Measurements from ENCODE around the gene ARID1B.
A peak's percentile ranks its signal among the peaks of the same experiment; 100 is the strongest.

ARID1B gene

DNA sequence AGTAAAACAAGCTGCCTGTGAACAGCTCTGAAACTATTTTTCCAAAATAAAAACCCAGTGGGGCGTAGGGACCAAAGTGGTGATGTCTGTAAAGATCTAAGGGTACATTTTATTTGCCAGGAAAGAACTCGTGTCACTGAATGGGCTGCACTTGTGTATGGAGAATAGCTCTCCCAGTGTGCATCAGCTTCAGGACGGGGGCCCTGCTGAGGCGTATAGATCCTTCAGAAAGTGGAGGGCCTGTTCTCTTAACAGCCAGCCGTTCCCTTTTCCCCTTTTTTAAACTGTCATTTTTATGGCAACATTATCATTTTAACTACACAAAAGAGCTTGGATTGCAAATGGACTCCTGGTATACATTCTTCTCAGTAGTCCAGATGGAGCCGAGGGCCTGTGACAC is 408.8 kb downstream of the ARID1B start (continued):
- TF ChIP-seq ZNF596 (tag by site-specific recombination; IDR thresholded peaks at IDR 0.05) (no peak), YY1 (tag by site-specific recombination; IDR thresholded peaks at IDR 0.05) (no peak), ZNF292 (tag by site-specific recombination; IDR thresholded peaks at IDR 0.05; ENCODE audit: borderline replicate concordance, low read depth) (no peak), ZNF585B (tag by site-specific recombination; IDR thresholded peaks at IDR 0.05) (no peak), GLI2 (tag by site-specific recombination; IDR thresholded peaks at IDR 0.05; ENCODE audit: borderline replicate concordance, low read depth) (no peak), ZNF23 (tag by site-specific recombination; IDR thresholded peaks at IDR 0.05; ENCODE audit: borderline replicate concordance) (no peak)
- TF ChIP-seq, protein P1, sequence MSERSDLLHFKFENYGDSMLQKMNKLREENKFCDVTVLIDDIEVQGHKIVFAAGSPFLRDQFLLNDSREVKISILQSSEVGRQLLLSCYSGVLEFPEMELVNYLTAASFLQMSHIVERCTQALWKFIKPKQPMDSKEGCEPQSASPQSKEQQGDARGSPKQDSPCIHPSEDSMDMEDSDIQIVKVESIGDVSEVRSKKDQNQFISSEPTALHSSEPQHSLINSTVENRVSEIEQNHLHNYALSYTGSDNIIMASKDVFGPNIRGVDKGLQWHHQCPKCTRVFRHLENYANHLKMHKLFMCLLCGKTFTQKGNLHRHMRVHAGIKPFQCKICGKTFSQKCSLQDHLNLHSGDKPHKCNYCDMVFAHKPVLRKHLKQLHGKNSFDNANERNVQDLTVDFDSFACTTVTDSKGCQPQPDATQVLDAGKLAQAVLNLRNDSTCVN (tag by site-specific recombination; optimal IDR thresholded peaks at IDR 0.05) = no peak

DNA sequence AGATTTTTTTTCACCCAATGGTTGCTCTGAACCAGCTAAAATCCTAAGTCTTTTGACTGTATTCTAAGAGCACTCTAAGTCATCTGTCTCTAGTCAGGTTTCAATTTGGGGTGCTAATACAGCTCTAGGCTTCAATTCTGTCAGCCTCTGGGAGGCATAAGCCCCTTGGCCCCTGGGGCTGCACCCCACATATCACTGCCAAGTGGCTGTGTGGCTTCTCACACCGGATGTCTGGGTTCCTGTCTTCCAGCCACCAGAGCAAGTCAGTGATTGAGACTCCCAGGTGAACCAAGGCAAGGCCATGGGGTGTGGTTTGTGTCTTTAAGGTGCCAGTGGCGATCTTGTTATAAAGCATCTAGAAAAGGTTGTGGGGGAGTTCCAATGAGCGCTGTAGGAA is 409.6 kb downstream of the ARID1B start:
- CTCF ChIA-PET = interaction anchor here (0.6 to 2.1 kb wide), 9 partner anchors 27 to 412 kb away, joined by 3 to 6 read pairs (median 3); no protein-coding TSS in a partner anchor
- no peak overlapping the region for H3K27ac ChIP-seq (ENCODE audit: extremely low read depth, low read depth, low read length)

DNA sequence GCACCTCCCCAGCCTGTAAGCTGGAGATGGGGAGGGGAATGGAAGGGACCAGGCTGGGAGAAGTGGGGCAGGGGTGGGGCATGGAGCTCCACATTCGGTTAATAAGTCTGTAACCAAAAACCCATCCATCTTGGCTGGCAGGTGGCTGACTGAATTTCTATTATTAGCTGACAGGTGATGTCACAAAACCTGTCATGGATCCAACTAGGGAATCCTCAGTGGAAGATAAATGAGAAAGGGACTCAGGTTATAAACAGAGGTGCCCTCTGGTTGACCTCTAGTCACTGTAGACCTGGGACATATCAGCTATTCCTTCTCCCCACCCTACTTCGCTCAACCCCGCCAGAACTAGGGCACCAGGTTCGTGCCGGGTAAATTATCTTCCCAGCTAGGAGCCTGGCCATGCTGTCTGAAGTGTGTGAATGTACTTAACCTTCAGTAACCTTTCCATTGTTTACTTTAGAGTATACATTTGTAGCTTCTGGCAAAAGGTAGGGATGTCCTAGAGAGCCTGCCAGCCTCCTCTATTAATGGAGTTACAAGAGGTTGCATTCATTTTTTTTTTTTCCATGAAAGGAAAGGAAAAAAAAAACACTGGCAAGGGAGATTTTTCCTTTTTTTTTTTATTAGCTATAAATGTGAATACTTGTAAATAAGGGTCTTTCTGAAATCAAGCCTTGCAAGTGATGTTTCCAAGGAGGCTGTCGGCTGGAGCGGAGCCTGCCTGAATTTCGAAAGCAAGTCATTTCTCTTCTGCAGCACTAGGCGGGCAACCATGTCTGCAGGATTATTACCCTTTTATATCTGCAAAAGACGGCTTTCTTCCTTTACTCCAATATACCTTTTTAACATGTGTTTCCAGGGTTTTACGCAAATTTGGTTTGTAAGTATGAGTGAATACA is 410.3 kb downstream of the ARID1B start:
- ChIA-PET POLR2A (interaction anchor here (0.7 to 1.3 kb wide), 4 partner anchors 87 to 744 kb away, joined by 3 to 5 read pairs (median 4); partner anchors contain the start of gene TMEM242), CTCF (interaction anchor here (0.6 to 2.1 kb wide), 4 partner anchors 88 to 357 kb away, joined by 3 to 6 read pairs (median 3); no protein-coding TSS in a partner anchor)
- no peaks in the 10 kb centered on the region for H3K9me3 ChIP-seq (ENCODE audit: control insufficient read depth, insufficient read depth, low read depth, low read length)
- no peak overlapping the region for H3K4me3 ChIP-seq (ENCODE audit: low read depth, low read length)
- H3K4me1 ChIP-seq (ENCODE audit: control insufficient read depth, insufficient read depth, low read length) = peaks cover 13% of the 10 kb centered on the region
- H3K36me3 ChIP-seq (ENCODE audit: control insufficient read depth in 2 of 2, insufficient read depth in 1 of 2, low read length in 2 of 2) = peaks cover 0 to 62% of the 10 kb centered on the region in 2 experiments; a peak in 1 of 3 replicates
- 0 out of 2 replicates have a peak overlapping the region, but pooled peaks have one; percentile 37 for H3K27ac ChIP-seq (ENCODE audit: extremely low read depth, low read depth, low read length)
- TF ChIP-seq, protein P2, sequence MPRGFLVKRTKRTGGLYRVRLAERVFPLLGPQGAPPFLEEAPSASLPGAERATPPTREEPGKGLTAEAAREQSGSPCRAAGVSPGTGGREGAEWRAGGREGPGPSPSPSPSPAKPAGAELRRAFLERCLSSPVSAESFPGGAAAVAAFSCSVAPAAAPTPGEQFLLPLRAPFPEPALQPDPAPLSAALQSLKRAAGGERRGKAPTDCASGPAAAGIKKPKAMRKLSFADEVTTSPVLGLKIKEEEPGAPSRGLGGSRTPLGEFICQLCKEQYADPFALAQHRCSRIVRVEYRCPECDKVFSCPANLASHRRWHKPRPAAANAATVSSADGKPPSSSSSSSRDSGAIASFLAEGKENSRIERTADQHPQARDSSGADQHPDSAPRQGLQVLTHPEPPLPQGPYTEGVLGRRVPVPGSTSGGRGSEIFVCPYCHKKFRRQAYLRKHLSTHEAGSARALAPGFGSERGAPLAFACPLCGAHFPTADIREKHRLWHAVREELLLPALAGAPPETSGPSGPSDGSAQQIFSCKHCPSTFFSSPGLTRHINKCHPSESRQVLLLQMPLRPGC (tag by site-specific recombination; IDR thresholded peaks at IDR 0.05) = 0 out of 2 replicates have a peak, but pooled peaks have one; percentile 28
- no peak for TF ChIP-seq ZNF239 (tag by site-specific recombination; IDR thresholded peaks at IDR 0.05)
- peak; percentile 87 for TF ChIP-seq ZIC2 (tag by site-specific recombination; IDR thresholded peaks at IDR 0.05)
- peak; percentile 69 for TF ChIP-seq KLF1 (tag by site-specific recombination; IDR thresholded peaks at IDR 0.05)
- peak; percentile 93 for TF ChIP-seq ZNF366 (tag by site-specific recombination; conservative IDR thresholded peaks at IDR 0.05)
- TF ChIP-seq, protein P3, sequence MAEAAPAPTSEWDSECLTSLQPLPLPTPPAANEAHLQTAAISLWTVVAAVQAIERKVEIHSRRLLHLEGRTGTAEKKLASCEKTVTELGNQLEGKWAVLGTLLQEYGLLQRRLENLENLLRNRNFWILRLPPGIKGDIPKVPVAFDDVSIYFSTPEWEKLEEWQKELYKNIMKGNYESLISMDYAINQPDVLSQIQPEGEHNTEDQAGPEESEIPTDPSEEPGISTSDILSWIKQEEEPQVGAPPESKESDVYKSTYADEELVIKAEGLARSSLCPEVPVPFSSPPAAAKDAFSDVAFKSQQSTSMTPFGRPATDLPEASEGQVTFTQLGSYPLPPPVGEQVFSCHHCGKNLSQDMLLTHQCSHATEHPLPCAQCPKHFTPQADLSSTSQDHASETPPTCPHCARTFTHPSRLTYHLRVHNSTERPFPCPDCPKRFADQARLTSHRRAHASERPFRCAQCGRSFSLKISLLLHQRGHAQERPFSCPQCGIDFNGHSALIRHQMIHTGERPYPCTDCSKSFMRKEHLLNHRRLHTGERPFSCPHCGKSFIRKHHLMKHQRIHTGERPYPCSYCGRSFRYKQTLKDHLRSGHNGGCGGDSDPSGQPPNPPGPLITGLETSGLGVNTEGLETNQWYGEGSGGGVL (tag by site-specific recombination; IDR thresholded peaks at IDR 0.05) = peak; percentile 58; the same call in 1 of the 2 replicates
- 0 out of 2 replicates have a peak, but pooled peaks have one; percentile 61 for TF ChIP-seq ZSCAN23 (tag by site-specific recombination; IDR thresholded peaks at IDR 0.05)
- peak; percentile 93 for TF ChIP-seq BCL11A (tag by site-specific recombination; IDR thresholded peaks at IDR 0.05; ENCODE audit: low read depth)
- TF ChIP-seq ZNF501 (tag by site-specific recombination; IDR thresholded peaks at IDR 0.05) = peak; percentile 79; the same call in 1 of the 2 replicates
- TF ChIP-seq ZNF2 (tag by site-specific recombination; IDR thresholded peaks at IDR 0.05) = 0 out of 2 replicates have a peak, but pooled peaks have one; percentile 37
- peak; percentile 17; the same call in 1 of the 2 replicates for TF ChIP-seq ZNF623 (tag by site-specific recombination; IDR thresholded peaks at IDR 0.05)
- TF ChIP-seq ZNF654 (tag by site-specific recombination; IDR thresholded peaks at IDR 0.05; ENCODE audit: low read depth) = 0 out of 2 replicates have a peak, but pooled peaks have one; percentile 3
- no peak for TF ChIP-seq ZNF302 (tag by site-specific recombination; IDR thresholded peaks at IDR 0.05; ENCODE audit: low read depth)

More for the DNA sequence above, 409.6 kb downstream of the ARID1B start:
- H3K9me3 ChIP-seq (ENCODE audit: control insufficient read depth, insufficient read depth, low read depth, low read length) = no peaks in the 10 kb centered on the region
- TF ChIP-seq, protein P4, sequence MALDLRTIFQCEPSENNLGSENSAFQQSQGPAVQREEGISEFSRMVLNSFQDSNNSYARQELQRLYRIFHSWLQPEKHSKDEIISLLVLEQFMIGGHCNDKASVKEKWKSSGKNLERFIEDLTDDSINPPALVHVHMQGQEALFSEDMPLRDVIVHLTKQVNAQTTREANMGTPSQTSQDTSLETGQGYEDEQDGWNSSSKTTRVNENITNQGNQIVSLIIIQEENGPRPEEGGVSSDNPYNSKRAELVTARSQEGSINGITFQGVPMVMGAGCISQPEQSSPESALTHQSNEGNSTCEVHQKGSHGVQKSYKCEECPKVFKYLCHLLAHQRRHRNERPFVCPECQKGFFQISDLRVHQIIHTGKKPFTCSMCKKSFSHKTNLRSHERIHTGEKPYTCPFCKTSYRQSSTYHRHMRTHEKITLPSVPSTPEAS (tag by site-specific recombination; IDR thresholded peaks at IDR 0.05) = no peak
- peak; percentile 63; the same call in 1 of the 2 replicates for TF ChIP-seq GLIS2 (tag by site-specific recombination; IDR thresholded peaks at IDR 0.05)
- peaks cover 13% of the 10 kb centered on the region for H3K4me1 ChIP-seq (ENCODE audit: control insufficient read depth, insufficient read depth, low read length)
- H3K4me3 ChIP-seq (ENCODE audit: low read depth, low read length) = no peak overlapping the region
- POLR2A ChIA-PET = interaction anchor here (0.7 to 1.3 kb wide), 4 partner anchors 87 to 743 kb away, joined by 3 to 5 read pairs (median 4); partner anchors contain the start of gene TMEM242
- peaks cover 0 to 61% of the 10 kb centered on the region in 2 experiments; a peak in 1 of 3 replicates for H3K36me3 ChIP-seq (ENCODE audit: control insufficient read depth in 2 of 2, insufficient read depth in 1 of 2, low read length in 2 of 2)

Data from HEK293 (cell line).